HG03103 (cell line): ENCODE measurements around the gene SUMO4.
"Not testable (repeated sequence)": the region's sequence is repeated elsewhere in the genome, so short reads cannot be mapped to it uniquely, and the experiment has no call there.

ENCODE experiments used
- ATAC-seq: cut with Tn5 transposase; IDR thresholded peaks from one replicate; pipeline ENCODE4 v1.9.1; 2021; ENCODE audit warnings: low read depth; ENCODE audit not compliant: unreplicated experiment

Gene SUMO4

DNA sequence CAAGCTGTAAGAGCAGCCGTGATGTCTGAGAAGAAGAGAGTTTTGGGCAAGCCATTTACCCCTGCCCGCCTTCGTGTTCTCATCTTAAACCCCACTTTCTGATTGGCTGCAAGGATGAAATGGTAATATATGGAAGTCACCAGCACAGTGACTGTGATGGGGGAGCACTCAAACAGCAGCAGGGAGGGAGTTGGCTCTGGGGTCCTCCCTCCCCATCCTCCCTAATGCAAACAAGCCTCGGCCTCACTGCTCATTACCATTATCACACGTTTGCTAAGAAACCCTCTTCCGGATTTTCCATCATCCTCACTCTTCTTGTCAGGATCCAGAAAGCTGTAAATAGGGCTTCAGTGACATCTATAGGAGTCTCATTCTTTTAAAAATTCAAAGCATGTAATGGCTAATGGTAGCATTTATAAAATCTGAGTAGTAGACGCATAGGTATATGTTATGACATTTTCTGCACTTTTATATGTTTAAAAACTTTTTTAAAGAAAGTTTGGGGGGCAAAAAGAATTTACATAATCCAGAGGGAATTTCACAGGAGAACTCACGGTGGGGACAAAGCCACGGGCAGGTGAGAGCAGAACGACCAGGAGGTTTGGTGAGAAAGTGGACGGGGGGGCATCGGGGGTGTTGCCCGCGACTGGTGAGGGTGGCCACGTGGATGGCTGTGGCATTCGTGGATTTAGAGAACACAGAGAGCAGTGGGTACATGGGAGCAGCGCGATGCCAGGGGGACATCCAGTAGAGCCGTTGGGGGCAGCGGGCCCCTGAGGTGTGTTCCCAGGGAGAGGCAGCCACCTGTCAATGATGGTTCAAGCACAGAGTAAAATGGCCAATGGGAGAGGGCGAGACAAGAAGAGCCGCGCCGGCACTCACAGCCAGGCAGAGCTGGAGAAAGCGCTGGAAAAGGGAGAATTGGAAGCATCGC is 29.6 kb downstream of the SUMO4 start:
- ATAC-seq: no peak

DNA sequence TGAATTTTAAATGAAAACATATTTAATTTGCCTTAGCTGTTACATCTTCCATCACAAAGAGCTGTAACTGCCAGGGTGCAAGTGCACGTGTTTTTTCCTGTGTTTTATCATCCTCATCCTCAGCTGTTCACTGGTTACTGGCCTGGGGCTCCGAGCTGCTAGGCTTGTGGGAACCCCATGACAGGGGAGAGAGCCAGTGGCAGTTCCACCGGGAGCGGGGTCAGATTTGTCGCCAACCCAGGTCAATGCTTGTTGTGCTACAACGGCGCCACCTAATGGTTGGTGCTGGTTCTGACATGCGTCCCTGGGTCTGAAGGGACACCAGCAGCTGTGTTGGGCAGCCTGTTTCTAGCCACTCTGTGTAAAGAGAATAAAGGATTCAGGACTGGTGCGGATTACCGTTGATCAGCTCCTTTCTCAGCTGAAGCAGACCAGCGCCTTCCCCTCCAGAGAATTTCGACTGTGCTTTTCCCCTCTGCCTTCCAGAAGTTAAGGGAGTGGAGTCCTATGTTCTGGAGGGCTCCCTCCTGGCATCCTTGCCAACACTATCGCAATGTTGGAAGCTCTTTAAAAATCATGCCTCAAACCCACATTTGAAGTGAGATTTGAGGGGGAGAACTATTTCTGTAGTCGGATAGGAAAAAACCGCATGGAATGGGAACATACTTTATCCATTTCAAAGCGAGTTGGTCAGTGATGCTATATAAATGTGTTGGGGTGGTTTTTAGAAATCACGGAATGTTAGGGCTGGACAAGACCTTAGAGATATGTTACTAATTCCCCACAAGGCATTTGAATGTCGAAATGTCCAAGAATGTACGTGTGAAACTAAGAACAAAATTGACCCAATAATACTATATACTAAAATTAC is 32.1 kb downstream of the SUMO4 start:
- no peak for ATAC-seq

- ATAC-seq: no peak
Observed at GRCh38 chr6:149433405-149433804, 33.3 kb downstream of the SUMO4 start.

DNA sequence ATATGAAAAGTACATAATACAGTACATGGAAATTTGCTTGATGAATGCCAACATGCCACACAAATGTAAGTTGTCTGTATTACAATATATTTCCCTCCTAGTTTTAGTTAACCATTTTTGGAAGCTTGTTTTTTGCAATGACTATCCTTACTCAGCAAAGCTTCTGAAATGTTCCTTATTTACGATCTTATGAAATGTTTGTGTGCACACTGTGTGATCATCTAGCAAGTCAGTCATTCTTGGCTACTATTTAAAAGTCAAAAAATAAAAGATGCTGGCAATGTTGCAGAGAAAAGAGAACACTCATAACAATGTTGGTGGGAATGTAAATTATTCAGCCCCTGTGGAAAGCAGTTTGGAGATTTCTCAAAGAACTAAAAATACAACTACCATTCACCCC is 33.8 kb downstream of the SUMO4 start:
- no peak for ATAC-seq

DNA sequence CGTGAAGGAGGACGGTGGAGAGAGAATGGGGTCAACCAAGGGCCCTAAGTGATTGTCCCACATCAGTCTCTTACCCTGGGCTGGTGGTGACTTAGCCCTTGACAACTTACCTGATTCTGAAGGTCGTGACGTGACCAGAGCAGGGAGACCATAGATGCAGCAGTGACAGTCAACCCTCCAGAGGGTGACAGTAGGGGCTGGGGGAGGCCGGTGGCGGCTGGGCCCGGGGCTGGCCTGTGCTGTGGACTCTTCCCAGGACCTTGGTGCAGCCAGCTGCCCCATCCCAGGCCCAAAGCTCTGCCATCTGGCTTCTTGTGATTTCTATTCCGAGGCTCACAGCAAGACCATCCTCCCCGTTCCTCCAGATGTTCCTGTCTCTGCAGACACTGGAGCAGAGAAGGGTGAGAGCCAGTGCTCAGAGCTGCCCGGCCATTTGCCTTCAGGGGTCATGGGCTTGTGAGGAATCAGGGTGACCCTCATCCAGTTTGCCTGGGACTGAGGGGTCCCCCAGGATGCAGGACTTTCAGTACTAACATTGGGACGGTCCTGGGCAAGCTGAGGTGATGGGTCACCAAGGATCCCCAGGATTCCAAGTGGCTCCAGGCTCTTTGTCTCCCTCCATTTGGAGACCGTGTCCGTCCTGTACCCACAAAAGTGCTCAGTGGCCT is 36.0 kb downstream of the SUMO4 start:
- no peak for ATAC-seq

- ATAC-seq: no peak
Observed at GRCh38 chr6:149436647-149437046, 36.6 kb downstream of the SUMO4 start.

GRCh38 chr6:149437212-149437611 is 37.1 kb downstream of the SUMO4 start:
- ATAC-seq: no peak

GRCh38 chr6:149438855-149439254 is 38.8 kb downstream of the SUMO4 start:
- ATAC-seq: no peak

- ATAC-seq: no peak
Observed at GRCh38 chr6:149439626-149440025, 39.6 kb downstream of the SUMO4 start.

GRCh38 chr6:149440735-149441671 is 40.9 kb downstream of the SUMO4 start:
- no peak for ATAC-seq

GRCh38 chr6:149441740-149442139 is 41.7 kb downstream of the SUMO4 start:
- ATAC-seq: no peak

GRCh38 chr6:149443411-149444181 is 43.5 kb downstream of the SUMO4 start:
- no peak for ATAC-seq

DNA sequence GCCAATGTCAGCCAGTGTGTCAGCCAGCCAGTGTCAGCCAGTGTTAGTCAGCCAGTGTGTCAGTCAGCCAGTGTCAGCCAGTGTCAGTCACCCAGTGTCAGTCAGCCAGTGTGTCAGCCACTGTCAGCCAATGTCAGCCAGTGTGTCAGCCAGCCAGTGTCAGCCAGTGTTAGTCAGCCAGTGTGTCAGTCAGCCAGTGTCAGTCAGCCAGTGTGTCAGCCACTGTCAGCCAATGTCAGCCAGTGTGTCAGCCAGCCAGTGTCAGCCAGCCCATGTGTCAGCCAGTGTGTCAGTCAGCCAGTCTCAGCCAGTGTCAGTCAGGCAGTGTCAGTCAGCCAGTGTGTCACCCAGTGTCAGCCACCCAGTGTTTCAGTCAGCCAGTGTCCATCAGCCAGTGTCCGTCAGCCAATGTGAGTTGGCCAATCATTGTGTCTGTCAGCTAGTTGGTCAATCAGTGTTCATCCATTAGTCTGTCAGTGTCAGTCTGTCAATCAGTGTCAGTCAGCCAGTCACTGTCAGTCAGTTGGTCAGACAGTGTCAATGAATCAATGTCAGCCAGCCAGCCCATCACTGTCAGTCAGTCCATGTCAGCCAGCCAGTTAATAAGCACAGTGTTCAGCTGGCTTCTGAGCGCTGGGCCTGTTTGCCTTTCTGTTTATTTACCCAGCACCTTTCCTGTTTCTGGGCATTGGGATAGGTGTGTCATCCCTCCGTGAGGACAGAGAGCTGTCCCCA is 44.5 kb downstream of the SUMO4 start:
- ATAC-seq: not testable (repeated sequence)

GRCh38 chr6:149445095-149445466 is 45.0 kb downstream of the SUMO4 start:
- ATAC-seq: no peak

GRCh38 chr6:149445573-149445972 is 45.5 kb downstream of the SUMO4 start:
- ATAC-seq: no peak

DNA sequence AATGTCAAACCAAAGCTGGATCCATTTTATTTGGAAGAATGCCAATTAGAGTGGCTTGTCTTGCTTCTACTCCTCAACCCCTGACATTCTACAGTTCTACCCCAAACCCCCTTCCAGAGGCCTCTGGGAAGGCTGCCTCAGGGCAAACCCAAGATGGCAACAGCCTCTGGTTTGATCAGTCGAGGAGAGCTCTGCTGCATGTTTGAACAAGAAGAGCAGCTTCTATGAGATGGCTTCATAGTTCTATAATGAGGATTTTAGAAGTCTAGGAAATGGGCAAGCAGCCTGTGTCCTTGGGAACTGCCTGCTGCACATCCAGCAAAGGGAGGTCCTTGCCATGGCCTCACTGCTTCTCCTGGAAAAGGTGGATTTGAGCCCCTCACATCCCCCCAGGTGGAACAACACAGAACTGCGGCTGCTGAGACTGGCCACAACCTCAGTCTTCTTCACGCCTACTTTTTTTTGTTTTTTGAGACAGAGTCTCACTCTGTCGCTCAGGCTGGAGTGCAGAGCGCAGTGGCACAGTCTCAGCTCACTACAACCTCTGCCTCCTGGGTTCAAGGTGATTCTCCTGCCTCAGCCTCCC is 46.8 kb downstream of the SUMO4 start:
- no peak for ATAC-seq

- no peak for ATAC-seq
Observed at GRCh38 chr6:149448821-149449453, 48.9 kb downstream of the SUMO4 start.
